Stomach (tissue), 4 donors: ENCODE data around the gene TRIM14.

Source experiments
- POLR2A ChIP-seq, 4 donors: fragments of 450-650 bp; IDR thresholded peaks; one replicate each; pipeline ENCODE4 v1.6.1; 2016; ENCODE audit warnings: antibody characterized with exemption in 4 of 4, control low read depth in 2 of 4, mild to moderate bottlenecking in 1 of 4, moderate library complexity in 1 of 4
- TF ChIP-seq, protein P1 (sequence below), 7 experiments: fragments of 450-650 bp in 4 of 7; fragments of 200-600 bp in 3 of 7; sonication (generic) in 3 of 7; IDR thresholded peaks; one replicate each; pipeline ENCODE4 v1.5.1; 2016 to 2019; ENCODE audit warnings: antibody characterized with exemption in 7 of 7, control low read depth in 2 of 7, mild to moderate bottlenecking in 1 of 7

DNA sequence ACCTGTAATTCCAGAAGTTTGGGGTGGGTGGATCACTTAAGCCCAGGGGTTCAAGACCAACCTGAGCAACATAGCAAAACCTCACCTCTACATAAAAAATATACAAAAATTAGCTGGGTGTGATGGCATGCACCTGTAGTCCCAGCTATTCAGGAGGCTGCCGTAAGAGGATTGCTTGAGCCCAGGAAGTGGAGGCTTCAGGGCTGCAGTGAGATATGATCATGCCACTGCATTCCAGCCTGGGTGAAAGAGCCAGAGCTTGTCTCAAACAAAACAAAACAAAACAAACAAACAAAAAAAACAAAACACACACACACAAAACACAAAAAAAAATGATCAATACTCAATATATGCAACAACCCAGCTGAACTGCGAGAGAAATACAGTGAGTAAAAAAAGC, 29.5 kb upstream of the TRIM14 start:
- TF ChIP-seq, protein P1, sequence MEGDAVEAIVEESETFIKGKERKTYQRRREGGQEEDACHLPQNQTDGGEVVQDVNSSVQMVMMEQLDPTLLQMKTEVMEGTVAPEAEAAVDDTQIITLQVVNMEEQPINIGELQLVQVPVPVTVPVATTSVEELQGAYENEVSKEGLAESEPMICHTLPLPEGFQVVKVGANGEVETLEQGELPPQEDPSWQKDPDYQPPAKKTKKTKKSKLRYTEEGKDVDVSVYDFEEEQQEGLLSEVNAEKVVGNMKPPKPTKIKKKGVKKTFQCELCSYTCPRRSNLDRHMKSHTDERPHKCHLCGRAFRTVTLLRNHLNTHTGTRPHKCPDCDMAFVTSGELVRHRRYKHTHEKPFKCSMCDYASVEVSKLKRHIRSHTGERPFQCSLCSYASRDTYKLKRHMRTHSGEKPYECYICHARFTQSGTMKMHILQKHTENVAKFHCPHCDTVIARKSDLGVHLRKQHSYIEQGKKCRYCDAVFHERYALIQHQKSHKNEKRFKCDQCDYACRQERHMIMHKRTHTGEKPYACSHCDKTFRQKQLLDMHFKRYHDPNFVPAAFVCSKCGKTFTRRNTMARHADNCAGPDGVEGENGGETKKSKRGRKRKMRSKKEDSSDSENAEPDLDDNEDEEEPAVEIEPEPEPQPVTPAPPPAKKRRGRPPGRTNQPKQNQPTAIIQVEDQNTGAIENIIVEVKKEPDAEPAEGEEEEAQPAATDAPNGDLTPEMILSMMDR (IDR thresholded peaks at IDR 0.05): no peak
- no peak for TF ChIP-seq POLR2A (IDR thresholded peaks at IDR 0.05)
